Stimulated activated CD8-positive, alpha-beta memory T cell treated with anti-CD3 and anti-CD28 coated beads, Interleukin-15, amount 100 ng/mL, for 24 hours (primary cell): ENCODE measurements around the gene CELA1.
"Not testable (repeated sequence)": the region's sequence is repeated elsewhere in the genome, so short reads cannot be mapped to it uniquely, and the experiment has no call there.

Experiments used
- DNase-seq: peaks from one replicate; pipeline ENCODE4 v3.0.0-alpha.2; 2020; ENCODE audit warnings: low read depth

CELA1 gene

DNA sequence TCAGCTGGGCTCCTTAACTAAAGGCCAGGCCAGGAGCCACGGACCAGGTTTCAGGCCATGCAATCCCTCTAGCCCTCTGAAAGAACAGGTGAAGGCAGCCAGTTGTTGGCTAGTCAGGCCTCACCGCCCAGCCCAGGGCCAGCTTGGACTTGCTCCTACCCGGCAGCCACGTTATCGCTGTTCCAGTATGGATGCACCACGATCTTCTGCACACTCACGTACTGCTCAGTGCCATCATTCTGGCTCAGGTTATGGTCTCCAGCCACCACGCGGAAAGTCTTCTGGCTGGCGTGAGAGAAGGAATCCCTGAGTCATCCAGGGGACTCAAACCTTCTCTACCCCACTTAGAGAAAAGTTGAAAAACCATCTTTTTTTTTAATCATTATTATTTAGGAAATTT, 4.1 kb downstream of the CELA1 start:
- DNase-seq: no peak

DNA sequence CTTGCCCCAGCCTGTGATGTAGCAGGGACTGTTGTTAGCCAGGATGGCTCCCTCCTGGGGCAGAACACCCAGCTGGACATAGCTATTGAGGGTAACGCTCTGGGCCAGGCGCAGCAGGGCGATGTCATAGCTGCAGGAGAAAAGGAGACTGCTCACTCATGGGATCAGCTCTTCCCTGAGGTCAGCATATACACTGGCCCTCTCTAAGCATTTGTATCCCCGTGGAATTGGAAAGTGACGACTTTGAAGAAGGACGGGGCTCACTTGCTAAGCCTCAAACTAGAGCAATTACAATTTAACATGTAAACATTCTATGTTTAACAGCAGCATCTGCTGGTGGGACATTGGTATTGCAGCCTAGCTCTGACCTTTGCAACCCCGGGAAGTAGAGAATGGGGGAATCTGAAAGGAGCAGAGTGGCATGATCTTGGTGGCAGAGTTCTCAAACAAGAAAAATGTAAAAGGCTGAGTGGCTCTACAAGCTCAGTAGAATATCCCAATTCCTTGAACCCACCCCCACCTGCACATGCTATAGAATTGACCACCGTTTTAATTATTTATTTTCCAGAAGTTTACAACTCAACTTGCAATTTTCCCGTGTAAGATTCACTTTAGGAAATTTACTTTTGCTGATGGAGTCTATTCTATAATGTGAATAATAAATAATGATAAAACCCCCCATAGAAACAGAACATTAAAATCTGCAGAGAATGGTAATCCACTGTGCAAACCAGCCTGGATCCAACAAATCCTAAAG, 5.0 kb downstream of the CELA1 start:
- DNase-seq: peak; percentile 21

DNA sequence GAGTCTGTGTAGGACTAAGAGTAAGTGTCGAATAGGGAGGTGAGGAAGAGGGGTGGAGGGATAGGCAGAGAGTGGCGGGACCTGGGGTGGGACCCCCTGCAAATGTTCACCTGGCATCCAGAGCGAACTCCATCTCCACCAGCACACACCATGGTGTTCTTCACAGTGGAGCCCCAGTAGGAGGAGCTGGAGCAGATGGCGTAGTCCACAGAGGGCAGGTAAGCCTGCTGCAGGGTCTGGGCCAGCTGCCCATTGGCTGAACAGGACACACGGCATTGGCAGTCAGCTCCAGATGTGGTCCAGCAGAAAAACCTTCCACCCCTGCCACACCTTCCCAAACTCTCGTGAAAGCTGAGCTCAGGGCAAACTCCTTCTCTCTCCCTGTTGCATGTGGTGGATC, 6.7 kb downstream of the CELA1 start:
- DNase-seq: no peak

DNA sequence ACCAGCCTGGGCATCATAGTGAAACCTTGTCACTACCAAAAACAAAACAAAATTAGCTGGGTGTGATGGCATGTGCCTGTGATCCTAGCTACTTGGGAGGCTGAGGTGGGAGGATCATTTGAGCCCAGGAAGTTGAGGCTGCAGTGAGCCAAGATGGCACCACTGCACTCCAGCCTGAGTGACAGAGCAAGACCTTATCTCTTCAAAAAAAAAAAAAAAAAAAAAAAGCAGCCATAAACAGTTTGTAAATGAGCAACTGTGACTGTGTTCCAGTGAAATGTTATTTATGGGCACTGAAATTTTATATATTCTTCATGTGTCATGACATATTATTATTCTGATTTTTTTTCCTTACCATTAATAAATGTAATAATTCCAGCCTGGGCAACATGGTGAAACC, 9.1 kb downstream of the CELA1 start:
- DNase-seq: not testable (repeated sequence)

DNA sequence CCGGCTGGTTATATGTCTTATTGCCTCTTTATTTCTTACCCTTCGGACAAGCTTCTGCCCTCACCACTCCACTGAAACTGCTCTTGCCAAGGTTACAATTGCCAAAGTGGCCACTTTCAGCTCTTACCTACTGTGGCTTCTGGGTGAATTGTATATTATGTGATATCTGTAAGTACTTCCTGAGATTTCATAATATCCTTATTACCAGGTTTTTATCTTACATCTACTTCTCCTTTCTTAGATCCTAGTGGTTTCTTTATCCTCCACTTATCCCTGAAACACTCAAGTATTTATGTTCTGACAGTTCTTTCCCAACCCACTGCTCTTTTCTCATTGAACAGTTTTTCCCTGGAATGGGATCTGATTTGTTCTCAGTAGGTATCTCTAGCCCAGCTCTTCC, 10.5 kb downstream of the CELA1 start:
- DNase-seq: no peak

DNA sequence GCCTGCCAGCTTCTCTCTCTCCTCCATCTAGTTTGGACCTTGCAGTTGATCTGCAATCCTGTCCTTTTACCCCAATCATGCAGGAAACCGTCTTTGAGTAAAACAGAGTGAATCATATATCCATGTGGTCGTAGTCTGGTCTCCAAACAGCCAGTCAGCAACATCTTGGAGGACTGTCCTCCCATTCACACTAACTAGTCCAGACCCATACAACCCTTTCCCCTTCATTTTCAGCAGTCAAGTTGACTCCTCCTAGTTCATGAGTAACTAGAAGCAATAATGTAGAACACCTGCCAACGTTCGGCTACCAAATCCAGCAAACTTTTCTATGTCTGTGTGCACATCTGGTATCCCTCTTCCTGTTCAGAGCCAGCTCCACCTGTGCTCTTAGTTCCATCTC, 11.7 kb downstream of the CELA1 start:
- no peak for DNase-seq

DNA sequence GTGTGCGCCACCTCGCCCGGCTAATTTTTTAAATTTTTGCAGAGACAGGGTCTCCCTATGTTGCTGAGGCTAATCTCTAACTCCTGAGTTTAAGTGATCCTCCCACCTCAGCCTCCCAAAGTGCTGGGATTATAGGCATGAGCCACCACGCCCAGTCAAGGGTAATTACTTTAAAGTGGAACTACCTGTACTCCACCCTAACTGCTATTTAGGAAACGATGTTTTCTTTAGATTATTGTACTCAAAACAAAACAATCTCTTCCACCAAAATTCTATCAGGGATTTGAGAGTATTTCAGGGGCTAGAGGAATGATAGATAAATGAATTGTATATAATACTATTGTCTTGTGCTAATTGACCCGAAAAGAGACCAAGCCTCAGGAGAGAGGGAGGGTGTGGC, 12.9 kb downstream of the CELA1 start:
- DNase-seq: no peak

DNA sequence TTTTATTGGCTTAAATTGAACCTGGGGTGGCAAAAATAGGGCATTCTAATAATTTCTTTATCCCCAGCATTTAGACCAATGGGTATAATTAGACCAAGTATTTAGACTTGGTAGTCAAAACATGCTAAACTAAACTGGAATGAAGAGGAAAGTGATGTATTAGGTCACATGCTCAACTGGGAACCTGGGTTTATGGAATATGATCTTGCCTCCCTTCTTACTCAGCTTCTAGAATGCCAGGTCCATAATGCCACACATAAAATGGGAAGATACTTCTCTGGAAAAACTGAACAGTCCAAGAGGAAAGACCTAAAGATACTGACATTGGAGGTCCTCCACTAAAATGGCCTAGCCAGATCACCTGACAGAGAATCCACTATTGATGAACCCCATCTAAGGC, 16.3 kb downstream of the CELA1 start:
- DNase-seq: no peak

DNA sequence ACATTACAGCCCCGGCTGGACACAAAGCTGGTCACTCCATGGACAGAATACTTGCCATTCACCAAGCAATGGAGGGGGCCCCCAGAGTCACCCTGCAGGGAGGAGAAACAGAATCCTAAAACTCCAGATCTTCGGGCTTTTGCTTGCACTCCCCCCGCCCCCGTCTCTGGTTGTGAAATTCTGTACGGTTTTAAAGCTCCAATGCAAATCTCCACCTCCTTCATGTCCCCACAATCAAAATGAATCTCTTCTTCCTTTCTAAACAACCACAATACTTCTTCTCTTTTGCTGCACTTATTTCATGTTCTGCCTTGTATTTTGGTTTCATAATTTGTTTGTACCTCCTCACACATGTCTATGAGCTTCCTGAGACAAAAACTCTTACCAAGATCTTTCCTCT, 16.7 kb downstream of the CELA1 start:
- no peak for DNase-seq

DNA sequence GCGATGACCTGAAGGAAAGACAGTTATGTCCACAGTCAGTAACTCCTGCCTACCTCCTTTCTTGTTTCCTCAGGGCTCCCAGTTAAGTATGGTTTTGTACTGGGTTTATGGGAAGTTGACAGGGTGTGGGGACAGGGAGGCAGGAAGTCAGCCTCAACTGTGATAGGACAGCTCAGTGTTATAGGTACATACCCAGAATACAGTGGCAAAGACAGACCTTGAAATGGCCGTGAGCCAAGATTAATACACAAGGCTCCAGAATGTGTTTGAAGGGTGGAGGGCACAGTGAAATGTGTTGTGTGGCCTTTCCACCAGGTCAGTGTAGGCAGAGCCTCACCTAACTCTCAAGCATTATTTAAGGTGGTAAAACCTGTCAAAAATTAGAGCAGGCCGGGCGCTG, 17.9 kb downstream of the CELA1 start:
- DNase-seq: no peak

DNA sequence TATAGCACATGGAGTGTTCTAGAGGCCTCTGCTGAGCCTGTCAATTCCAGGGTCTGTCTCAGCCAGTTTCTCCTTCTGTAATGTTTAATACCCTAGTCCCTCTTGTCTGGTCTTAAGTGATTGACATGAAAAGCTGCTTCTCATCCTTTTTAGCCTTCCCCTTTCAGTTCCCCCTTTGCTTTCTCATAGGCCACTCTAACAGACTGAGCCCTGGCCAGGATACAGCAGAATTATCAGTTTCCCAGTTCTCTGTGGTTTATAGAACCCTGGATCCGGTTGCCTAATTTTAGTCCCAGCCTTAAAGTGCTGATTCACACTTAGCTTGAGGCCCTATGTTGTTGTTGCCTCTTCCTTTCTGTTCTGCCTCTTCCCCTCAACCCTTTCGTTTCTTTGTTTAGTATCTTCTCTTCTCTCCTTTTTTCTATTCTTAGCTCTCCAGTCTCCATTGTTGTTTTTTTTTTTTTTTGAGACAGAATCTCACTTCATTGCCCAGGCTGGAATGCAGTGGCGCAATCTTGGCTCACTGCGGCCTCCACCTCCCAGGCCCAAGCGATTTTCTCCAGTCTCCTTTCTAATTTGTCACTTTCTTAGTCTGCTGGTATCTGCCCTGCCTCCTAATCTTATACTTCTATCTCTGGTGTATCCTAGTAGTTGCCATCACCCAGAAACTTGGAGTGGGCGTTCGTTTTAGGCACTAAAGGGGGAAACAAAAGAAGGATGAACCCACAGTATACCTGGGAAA, 19.6 kb downstream of the CELA1 start:
- DNase-seq: no peak

DNA sequence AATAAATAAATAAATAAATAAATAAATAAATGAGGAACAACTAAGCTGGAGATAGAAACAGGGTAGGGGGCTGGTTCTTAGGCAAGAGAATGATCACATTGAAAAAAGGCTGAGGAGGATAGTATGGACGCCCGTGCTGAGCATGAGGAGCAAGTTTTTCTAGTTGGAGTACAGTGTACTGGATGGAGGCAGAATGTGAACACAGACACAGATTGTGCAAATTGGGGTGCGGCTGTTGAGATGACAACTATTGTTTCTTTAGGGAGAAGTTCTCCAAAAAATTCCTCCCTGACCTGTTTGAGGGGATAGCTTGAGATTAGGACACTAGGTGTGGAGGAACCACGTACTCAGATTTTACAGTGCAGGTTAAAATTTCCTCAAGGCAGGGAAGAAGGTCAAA, 21.5 kb downstream of the CELA1 start:
- no peak for DNase-seq

DNA sequence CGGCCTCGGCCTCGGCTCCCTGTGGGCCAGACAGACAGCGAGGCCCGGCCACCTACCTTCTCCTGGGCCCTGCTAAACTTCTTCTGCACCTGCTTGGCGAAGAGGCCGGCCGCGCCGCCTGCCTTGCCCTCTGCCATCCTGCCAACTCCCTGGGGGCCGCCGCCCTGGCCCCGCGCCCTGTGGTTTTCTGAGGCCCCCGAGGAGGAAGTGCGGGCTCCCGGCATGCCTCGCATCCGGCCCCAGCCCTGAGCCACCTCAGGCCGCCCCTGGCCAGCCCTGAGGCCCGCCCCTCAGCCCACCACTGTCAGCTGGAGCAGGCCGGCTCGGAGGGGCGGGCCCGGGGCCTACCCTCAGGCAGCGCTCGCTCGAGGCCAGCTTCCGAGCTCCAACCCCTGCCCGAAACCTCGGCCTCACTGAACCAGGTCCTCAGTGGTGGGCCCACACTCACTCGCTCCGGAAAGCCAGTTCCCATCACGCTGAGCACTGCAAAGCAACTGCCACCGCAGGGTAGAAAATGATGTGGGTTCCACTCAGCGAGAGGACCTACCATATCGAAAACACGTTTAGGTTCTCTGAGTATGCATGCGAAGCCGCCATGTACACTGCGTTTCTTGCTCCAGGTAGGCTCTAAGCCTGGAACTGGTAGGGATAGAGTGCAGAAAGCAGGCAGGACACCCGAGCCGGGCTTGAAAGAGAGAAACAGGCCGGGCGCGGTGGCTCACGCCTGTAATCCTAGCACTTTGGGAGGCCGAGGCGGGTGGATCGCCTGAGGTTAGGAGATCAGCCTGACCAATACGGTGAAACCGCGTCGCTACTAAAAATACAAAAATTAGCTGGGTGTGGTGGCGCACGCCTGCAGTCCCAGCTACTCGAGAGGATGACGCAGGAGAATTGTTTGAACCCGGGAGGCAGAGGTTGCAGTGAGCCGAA, 22.2 kb downstream of the CELA1 start, which contains the start of gene BIN2:
Gene BIN2, minus strand, starts transcription at position 209 of the 930 bp plus-strand sequence. Its CDS starts 72 bp downstream, at position 137.
- peak; percentile 46 for DNase-seq

DNA sequence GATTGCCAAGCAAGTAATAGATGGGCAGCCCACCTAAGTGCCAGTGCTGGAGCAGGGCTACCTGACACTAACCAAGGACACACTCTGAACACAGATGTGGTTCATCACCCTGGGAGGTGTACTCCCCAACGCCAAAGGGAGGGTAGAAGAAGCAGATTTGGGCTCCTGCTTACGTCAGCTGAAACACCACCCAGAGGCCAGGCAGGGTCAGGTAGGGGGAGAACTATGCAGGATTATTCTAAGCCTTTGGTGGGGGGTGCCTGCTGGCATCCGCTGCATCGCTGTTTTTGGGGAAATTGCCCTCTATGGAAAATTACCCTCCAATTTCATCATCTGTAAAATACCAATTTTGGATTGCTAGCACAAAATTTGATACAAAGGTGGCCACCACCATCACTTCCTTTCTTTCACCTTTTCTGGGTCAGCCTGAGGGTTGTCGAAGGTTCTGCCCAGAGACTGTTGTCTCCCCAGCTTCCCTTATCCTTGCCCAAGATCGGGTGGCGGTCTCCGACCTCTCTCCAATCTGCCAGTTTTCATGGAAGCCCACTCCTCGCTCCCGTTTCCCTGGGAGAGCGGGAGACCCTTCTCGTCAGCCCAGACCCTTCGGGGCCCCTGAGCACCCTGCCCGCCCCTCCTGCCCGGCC, 23.0 kb downstream of the CELA1 start:
- DNase-seq: no peak

DNA sequence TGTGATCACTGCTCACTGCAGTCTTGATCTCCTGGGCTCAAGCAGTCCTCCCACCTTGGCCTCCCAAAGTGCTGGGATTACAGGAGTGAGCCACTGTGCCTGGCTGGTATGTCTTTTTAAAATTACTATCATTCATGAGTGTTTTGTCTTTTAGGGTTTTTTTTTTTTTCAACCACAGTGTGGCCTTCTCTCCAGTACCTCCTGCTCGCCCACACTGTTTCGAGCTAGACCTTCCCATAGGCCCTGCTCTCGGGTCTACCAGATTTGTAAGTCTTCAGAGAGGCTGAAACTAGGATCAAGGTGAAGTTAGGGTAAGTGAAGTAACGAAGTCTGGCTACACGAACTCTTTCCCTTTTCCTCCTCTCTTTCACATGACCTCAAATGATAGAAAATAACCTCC, 24.0 kb downstream of the CELA1 start:
- DNase-seq: no peak

DNA sequence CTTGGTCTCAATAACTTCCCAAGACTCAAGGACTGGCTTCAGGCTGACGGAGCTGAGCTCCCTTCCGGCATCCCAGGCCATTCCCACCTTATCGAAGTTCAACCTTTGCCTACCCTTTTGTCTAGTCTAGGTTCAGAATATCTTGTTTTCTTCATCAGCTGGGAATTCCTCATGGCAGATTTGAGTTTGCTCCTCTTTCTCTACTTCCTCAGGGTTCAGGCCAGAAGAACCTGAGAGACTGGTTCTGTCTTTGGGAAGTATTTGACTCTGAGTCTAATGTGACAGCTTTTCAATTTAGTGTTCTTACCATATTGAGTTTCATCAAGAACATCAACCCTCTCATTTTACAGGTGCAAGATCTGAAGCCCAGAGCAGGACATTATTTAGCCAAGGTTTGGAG, 24.6 kb downstream of the CELA1 start:
- no peak for DNase-seq

DNA sequence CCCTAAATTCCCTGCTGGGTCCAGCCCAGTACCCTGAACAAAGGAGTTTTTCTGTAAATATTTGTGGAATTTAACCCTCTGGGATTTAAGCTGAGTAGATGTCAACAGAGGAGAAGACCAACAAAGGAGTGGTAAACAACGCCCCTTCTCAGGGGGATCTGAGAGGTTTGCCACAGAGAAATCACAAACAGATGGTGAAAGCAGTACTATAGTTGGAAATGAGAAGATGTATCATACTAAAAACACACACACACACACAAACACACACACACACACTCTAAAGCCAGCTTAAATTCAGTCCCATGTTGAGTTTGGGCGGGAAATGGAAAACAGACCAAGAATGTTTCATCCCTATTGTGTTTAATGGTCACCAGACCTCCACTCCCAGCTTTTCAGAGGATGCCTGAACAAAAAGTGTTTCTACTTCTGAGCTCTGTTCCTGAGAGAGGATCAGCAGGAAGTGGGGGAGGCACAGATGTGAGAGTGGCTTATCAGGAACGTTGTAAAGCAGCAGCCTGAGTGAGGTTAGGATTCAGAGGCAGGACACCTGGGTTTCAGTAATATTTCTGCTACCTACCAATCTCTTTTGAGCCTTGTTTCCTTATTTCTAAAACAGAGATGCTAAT, 25.7 kb downstream of the CELA1 start:
- no peak for DNase-seq

DNA sequence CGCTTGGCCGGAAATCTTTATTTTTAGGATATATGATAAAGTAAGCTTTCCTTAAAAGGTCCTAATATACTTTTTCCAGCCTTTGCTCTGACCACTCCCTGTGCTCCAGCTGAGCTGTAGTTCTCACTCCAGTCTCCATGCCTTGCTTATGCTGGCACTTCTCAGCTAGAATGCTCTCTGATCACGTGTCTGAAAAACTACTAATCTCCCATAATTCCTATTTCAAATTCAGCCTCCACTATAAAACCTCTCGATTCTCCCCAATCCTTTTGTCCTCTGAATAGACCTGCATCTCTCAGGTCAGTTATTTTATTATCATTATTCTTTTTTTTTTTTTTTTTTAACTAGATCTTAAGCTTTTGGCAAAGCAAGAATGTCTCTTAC, 26.2 kb downstream of the CELA1 start:
- no peak for DNase-seq

DNA sequence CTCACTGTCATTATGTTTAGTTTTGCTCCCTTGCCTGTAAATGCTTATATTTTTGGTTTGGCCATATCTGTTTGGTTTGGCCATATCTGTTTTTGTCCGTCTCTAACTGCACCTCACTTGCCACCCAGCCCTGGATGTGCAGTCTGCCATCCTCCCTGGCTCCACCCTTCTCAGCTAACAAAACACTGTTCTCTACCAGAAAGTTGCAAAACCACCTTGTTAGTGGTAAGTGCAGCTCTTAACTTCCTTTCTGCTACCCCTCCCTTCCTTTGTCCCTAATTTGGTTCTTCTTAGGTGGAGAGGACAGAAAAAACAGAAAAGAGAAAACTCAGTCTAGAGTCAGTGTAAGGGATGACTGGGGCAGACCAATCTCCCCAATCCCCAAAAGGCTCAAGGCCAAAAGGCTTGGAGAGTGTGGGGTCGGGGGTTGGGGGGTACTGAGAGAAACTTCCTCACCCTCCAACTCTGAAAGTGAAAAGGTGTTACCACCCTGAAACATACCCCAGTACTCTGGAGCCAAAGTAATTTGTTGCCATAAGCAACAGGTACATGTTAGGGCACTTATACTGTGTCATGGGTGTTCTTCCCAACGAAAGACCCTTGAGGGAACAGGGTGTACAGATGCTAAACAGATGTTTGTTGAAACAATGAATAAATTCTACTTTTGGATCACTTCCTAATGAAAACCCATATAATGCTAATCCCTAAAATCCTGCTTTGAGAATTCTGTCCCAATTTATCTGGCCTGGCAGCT, 27.5 kb downstream of the CELA1 start:
- no peak for DNase-seq

DNA sequence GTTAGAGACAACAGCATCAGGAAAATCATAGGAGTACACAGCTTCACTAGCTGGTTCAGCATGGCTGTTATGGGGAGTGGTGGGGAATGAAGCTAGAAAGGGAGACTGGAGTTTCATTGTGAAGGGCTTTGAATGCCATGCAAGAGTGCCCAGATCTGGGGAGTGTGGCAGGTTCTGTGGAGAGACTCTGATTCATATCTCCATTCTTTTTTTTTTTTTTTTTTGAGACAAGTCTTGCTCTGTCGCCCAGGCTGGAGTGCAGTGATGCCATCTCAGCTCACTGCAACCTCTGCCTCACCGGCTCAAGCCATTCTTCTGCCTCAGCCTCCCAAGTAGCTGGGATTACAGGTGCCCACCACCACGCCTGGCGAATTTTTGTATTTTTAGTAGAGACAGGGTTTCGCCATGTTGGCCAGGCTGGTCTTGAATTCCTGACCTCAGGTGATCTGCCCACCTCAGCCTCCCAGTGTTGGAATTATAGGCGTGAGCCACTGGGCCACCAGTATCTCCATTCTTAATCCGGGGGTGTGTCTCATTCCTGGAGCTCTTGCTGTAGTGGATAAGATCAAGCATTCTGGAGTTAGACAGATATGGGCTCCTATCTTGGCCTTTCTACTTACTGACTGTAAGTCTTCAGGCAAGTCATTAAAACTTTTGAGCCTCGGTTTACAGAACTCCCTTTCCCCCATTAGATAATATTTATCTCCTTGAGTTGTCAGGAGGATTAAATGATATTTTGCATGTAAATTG, 28.2 kb downstream of the CELA1 start:
- not testable (repeated sequence) for DNase-seq
